CD4-positive, alpha-beta T cell (primary cell): Measurements from ENCODE around the gene MMAB. TPM values are rescaled to one million over a fixed set of nuclear protein-coding genes. Genes with fewer than 3 reads are reported as not detected.

Experiments
- ATAC-seq: fragments of 200-7000 bp; cut with Tn5 transposase; one replicate; pipeline ENCODE4 v1.10.0; 2022; ENCODE audit warnings: mild to moderate bottlenecking; ENCODE audit not compliant: poor library complexity
- CTCF ChIA-PET: fragments of 350-600 bp; sonication (Branson Sonifier 250); formaldehyde crosslinking; loops from one replicate; lab custom pipeline; 2021; ENCODE audit warnings: antibody characterized with exemption, inconsistent platforms; lab: Charles Lee
- POLR2A ChIA-PET: fragments of 350-600 bp; sonication (Branson Sonifier 250); formaldehyde crosslinking; loops from one replicate; lab custom pipeline; 2021; ENCODE audit warnings: antibody characterized with exemption, inconsistent platforms; lab: Charles Lee
- DNase-seq, 14 experiments: peaks; one replicate each; pipeline ENCODE4 v3.0.0-alpha.2; 2013 to 2020; ENCODE audit warnings: mixed read lengths in 2 of 14
- H3K27ac ChIP-seq, 2 donors: one replicate each; pipeline versions ENCODE4 v1.5.1 to v1.7.0; 2013; ENCODE audit warnings: low read length in 2 of 2, low read depth in 1 of 2, mild to moderate bottlenecking in 1 of 2
- H3K27me3 ChIP-seq, 2 experiments: 1 replicate in 1 of 2; 2 replicates in 1 of 2; pipeline versions ENCODE4 v1.6.1 to v1.7.0; 2013; ENCODE audit warnings: low read length in 2 of 2, control low read depth in 1 of 2, mild to moderate bottlenecking in 1 of 2, moderate library complexity in 1 of 2; ENCODE audit not compliant: insufficient read depth in 2 of 2, control insufficient read depth in 1 of 2
- H3K36me3 ChIP-seq: one replicate; pipeline ENCODE4 v1.6.1; 2013; ENCODE audit warnings: low read length, control low read depth; ENCODE audit not compliant: insufficient read depth
- H3K4me1 ChIP-seq: one replicate; pipeline ENCODE4 v1.6.1; 2013; ENCODE audit warnings: low read length, control low read depth; ENCODE audit not compliant: insufficient read depth
- H3K4me3 ChIP-seq: one replicate; pipeline ENCODE4 v1.5.1; 2013; ENCODE audit warnings: mild to moderate bottlenecking, low read length, moderate library complexity
- H3K9me3 ChIP-seq, 2 experiments: 1 replicate in 1 of 2; 2 replicates in 1 of 2; pipeline versions ENCODE4 v1.6.1 to v1.7.0; 2013; ENCODE audit warnings: low read length in 2 of 2, mild to moderate bottlenecking in 2 of 2, control low read depth in 1 of 2, moderate library complexity in 1 of 2; ENCODE audit not compliant: control insufficient read depth in 1 of 2, insufficient read depth in 1 of 2
- H3K27ac Mint-ChIP-seq: one replicate; pipeline ENCODE4 v1.8.0; 2020; ENCODE audit warnings: mixed read lengths
- H3K27me3 Mint-ChIP-seq: one replicate; pipeline ENCODE4 v1.8.0; 2021; ENCODE audit warnings: mixed read lengths
- H3K36me3 Mint-ChIP-seq: one replicate; pipeline ENCODE4 v1.8.0; 2021; ENCODE audit warnings: low read depth, mixed read lengths
- H3K4me1 Mint-ChIP-seq: one replicate; pipeline ENCODE4 v1.8.0; 2021; ENCODE audit warnings: low read depth, mixed read lengths
- H3K4me3 Mint-ChIP-seq: one replicate; pipeline ENCODE4 v1.8.0; 2020; ENCODE audit warnings: mild to moderate bottlenecking, mixed read lengths
- H3K9me3 Mint-ChIP-seq: one replicate; pipeline ENCODE4 v1.8.0; 2020; ENCODE audit warnings: mixed read lengths
- CTCF ChIP-seq: fragments of 200-600 bp; IDR thresholded peaks from one replicate; pipeline ENCODE4 v1.8.0; 2022; ENCODE audit warnings: antibody characterized with exemption, mild to moderate bottlenecking
- intact Hi-C, 2 experiments: fragments of 100-400 bp; cut with DNase I in 1 of 2; cut with micrococcal nuclease in 1 of 2; formaldehyde crosslinking; loops; one replicate each; pipeline versions ENCODE4 v1.15.1 to v1.9.0; 2023 to 2025; cut with DNase I, micrococcal nuclease
- total RNA-seq, 174 experiments: library from RNA in 2 of 174; stranded (reverse) in 2 of 174; gene quantifications; one replicate each; pipeline ENCODE4 v1.2.3 and lab custom pipeline; 2021 to 2026

MMAB gene
- total RNA-seq, 2 experiments from 2014 or later: 8.6 to 9.2 TPM

GRCh38 chr12:109588461-109589239 is 15.3 kb upstream of the MMAB start:
- DNase-seq (no peak), ATAC-seq (no peak)
- Mint-ChIP-seq H3K27ac (no peak overlapping the region), H3K9me3 (no peaks in the 10 kb centered on the region), H3K4me3 (no peak overlapping the region), H3K4me1 (no peaks in the 10 kb centered on the region), H3K27me3 (no peaks in the 10 kb centered on the region), H3K36me3 (peaks cover 37% of the 10 kb centered on the region)
- no peak overlapping the region for H3K4me3 ChIP-seq
- no peaks in the 10 kb centered on the region for H3K4me1 ChIP-seq
- no peak overlapping the region for H3K27ac ChIP-seq
- ChIA-PET POLR2A (no interaction called here), CTCF (no interaction called here)
- no peaks in the 10 kb centered on the region for H3K27me3 ChIP-seq
- peaks cover 16% of the 10 kb centered on the region for H3K36me3 ChIP-seq
- H3K9me3 ChIP-seq: no peaks in the 10 kb centered on the region
- intact Hi-C loops: no loop called here
- TF ChIP-seq CTCF: no peak

- CTCF ChIA-PET: no interaction called here
Measured at GRCh38 chr12:109587921-109588320, 14.6 kb upstream of the MMAB start.

More at GRCh38 chr12:109587921-109588320, 14.6 kb upstream of the MMAB start:
- Mint-ChIP-seq H3K4me1 (no peaks in the 10 kb centered on the region), H3K36me3 (peaks cover 38% of the 10 kb centered on the region), H3K4me3 (no peak overlapping the region), H3K27ac (no peak overlapping the region), H3K9me3 (no peaks in the 10 kb centered on the region), H3K27me3 (no peaks in the 10 kb centered on the region)
- no peak overlapping the region for H3K4me3 ChIP-seq
- no peaks in the 10 kb centered on the region for H3K4me1 ChIP-seq
- POLR2A ChIA-PET: no interaction called here
- no peak for TF ChIP-seq CTCF
- DNase-seq (no peak), ATAC-seq (no peak)
- H3K36me3 ChIP-seq: peaks cover 16% of the 10 kb centered on the region
- no peaks in the 10 kb centered on the region for H3K9me3 ChIP-seq
- intact Hi-C loops: no loop called here
- no peaks in the 10 kb centered on the region for H3K27me3 ChIP-seq
- H3K27ac ChIP-seq: no peak overlapping the region
